ENCODE measurements around the gene RFPL1.

The RFPL1 gene

DNA sequence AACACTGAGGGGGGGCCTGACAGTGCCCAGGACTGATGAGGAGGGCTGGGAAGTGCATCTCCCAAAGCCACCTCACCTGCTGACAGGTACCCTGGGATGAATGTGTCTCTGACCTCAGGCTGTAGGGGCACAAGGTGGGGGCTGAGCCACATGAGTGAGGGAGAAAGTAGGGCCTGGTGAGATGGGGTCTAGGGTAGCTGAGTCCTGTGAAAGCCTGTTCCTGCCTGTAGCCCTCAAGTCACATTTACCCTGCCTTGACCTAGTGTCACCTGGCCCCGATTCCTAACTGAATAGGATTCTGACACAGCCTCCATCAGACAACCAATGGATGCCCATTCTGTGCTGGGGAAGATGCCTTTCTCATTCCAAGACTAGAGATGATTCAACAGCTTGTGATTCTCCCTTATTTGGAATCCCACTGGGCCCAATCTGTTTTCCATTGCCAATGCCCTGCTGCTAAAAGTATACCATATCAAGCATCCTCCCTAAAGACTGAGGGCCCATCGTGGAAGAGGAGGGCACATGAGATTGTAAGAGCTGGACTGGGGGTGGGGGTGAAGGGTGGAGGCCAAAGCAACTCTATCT, 11.1 kb upstream of the RFPL1 start:
- TF ChIP-seq, protein P1, sequence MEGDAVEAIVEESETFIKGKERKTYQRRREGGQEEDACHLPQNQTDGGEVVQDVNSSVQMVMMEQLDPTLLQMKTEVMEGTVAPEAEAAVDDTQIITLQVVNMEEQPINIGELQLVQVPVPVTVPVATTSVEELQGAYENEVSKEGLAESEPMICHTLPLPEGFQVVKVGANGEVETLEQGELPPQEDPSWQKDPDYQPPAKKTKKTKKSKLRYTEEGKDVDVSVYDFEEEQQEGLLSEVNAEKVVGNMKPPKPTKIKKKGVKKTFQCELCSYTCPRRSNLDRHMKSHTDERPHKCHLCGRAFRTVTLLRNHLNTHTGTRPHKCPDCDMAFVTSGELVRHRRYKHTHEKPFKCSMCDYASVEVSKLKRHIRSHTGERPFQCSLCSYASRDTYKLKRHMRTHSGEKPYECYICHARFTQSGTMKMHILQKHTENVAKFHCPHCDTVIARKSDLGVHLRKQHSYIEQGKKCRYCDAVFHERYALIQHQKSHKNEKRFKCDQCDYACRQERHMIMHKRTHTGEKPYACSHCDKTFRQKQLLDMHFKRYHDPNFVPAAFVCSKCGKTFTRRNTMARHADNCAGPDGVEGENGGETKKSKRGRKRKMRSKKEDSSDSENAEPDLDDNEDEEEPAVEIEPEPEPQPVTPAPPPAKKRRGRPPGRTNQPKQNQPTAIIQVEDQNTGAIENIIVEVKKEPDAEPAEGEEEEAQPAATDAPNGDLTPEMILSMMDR (IDR thresholded peaks at IDR 0.05; ENCODE audit: insufficient read depth, low read depth, low read length, missing control alignments): no peak
- no peak for DNase-seq (ENCODE audit: low read depth)
- H3K4me3 ChIP-seq (ENCODE audit: low read length): no peak overlapping the region

DNA sequence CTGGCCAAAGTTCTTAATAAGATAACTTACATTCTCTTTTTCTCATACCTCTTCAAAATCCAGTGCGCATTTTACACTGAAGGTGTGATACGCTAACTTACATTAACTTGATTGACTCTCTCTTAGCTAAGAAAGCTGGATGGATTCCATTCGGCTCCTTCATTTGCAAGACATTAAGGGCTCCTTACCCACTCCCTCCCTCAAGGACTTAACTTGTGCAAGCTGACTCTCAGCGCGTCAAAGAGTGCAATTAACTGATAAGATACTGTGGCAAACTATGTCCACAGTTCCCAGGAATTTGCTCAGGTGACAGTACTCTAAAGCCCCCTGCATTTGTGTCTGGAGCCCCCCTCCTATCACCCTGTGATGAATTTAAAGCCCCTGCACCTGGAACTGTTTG, 6.4 kb upstream of the RFPL1 start:
- DNase-seq (ENCODE audit: low read depth): no peak
- TF ChIP-seq, protein P1 (IDR thresholded peaks at IDR 0.05; ENCODE audit: insufficient read depth, low read depth, low read length, missing control alignments): no peak
- no peak overlapping the region for H3K4me3 ChIP-seq (ENCODE audit: low read length)

DNA sequence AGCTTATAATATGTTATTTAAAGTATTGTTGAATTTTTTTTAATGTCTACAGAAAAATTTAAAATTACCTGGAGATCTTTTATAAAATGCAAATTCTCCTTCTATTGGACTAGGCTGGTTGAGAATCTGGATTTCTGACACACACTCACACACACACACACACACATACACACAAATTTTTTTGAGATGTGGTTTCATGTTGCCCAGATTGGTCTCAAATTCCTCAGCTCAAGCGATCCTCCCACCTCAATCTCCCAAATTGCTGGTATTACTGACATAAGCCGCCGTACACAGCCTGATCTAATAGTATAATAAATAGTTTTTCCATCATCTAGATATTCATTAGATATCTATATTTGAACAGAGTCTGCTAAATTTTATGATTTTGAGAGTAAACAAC, 4.5 kb upstream of the RFPL1 start:
- TF ChIP-seq, protein P1 (IDR thresholded peaks at IDR 0.05; ENCODE audit: insufficient read depth, low read depth, low read length, missing control alignments): no peak
- no peak overlapping the region for H3K4me3 ChIP-seq (ENCODE audit: low read length)
- DNase-seq (ENCODE audit: low read depth): no peak

DNA sequence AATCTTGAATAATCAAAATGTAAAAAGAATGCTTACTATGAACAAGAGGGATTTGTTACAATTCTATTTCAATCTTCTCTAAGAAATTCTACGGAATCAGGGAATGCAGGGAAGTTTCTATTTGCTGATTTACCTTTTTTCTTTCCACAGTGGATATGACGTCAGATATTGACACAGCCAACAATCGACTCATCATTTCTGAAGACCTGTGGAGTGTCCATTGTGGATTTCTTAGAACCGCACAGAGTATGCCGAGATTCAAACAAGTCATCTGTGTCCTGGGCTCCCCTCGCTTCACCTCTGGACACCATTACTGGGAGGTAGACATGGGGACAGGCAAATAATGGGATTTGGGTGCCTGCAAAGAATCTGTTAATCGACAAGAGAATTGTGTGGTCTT, 4.1 kb upstream of the RFPL1 start:
- no peak for DNase-seq (ENCODE audit: low read depth)
- no peak overlapping the region for H3K4me3 ChIP-seq (ENCODE audit: low read length)
- TF ChIP-seq, protein P1 (IDR thresholded peaks at IDR 0.05; ENCODE audit: insufficient read depth, low read depth, low read length, missing control alignments): no peak

DNA sequence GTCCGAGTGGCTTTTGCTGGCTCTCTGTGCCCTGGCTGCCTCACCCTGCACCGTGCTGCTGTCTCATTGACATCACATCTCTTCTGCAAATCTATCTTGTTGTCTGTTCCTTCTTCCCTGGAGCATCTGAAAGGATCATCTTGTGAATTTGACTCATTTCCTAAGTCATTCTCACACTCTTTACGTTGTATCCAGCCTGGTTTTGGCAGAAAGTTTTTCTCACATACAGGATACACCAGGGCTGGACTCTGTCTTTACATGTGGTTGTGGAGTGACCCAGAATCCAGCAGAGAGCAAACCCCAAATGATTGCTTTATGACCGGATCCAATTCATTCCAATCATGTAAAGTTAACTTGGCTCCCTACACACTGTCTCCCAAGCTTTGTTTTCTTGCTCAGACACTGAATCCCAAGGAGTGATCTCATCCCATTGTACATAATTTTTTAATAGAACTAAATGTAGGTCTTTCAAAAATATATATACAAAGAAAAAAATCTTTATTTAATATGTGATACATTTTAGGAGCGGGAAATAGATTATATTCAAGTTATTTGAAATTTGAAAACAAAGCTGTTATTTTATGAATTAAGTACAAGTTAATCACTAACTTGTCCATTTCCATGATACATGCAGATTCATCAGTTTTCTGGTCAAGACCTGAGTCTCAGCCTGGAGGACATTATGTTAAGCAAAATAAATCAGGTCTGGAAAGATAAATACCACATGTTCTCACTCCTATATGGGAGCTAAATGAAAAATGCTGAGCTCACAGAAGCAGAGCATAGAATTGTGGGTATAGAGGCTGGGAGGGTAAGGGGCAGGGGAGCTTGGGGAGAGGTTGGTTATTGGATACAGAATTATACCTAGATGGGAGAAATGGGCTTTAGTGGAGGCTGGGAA, 2.9 kb upstream of the RFPL1 start:
- DNase-seq (ENCODE audit: low read depth): no peak
- H3K4me3 ChIP-seq (ENCODE audit: low read length): no peak overlapping the region
- TF ChIP-seq, protein P1 (IDR thresholded peaks at IDR 0.05; ENCODE audit: insufficient read depth, low read depth, low read length, missing control alignments): no peak

GRCh38 chr22:29442976-29443375, 4.6 kb downstream of the RFPL1 start:
- DNase-seq (ENCODE audit: low read depth): no peak
- TF ChIP-seq, protein P1 (IDR thresholded peaks at IDR 0.05; ENCODE audit: insufficient read depth, low read depth, low read length, missing control alignments): no peak
- H3K4me3 ChIP-seq (ENCODE audit: low read length): no peak overlapping the region
